Measurements from ENCODE around the gene NTMT2.

GRCh38 chr1:170125269-170125668 is 20.5 kb upstream of the NTMT2 start:
- TF ChIP-seq SNAI2 (CRISPR knock-in tag; IDR thresholded peaks at IDR 0.05) (no peak), ESRRG (CRISPR knock-in tag; IDR thresholded peaks at IDR 0.05) (no peak), ISL1 (CRISPR knock-in tag; IDR thresholded peaks at IDR 0.05) (no peak), TCF4 (CRISPR knock-in tag; IDR thresholded peaks at IDR 0.05; ENCODE audit: borderline replicate concordance) (no peak), ARNTL (CRISPR knock-in tag; IDR thresholded peaks at IDR 0.05; ENCODE audit: borderline replicate concordance, low read depth) (no peak), PATZ1 (CRISPR knock-in tag; IDR thresholded peaks at IDR 0.05; ENCODE audit: borderline replicate concordance) (no peak), ZFP30 (CRISPR knock-in tag; IDR thresholded peaks at IDR 0.05) (no peak), PPARA (CRISPR knock-in tag; IDR thresholded peaks at IDR 0.05; ENCODE audit: borderline replicate concordance) (no peak), CSRNP3 (CRISPR knock-in tag; IDR thresholded peaks at IDR 0.05) (no peak), TOX (CRISPR knock-in tag; IDR thresholded peaks at IDR 0.05; ENCODE audit: borderline replicate concordance) (no peak), ZNF70 (CRISPR knock-in tag; IDR thresholded peaks at IDR 0.05) (no peak), ZNF8 (CRISPR knock-in tag; IDR thresholded peaks at IDR 0.05) (no peak), OSR1 (CRISPR knock-in tag; IDR thresholded peaks at IDR 0.05) (no peak), CREB5 (CRISPR knock-in tag; IDR thresholded peaks at IDR 0.05; ENCODE audit: low read depth) (no peak)

Measured in SK-N-SH treated with all-trans-retinoic acid at 6 μM for 48 hours (cell line).